Dedifferentiated amniotic fluid mesenchymal stem cell (primary cell): ENCODE measurements around the gene APBB1IP.
"Not testable (repeated sequence)": the region's sequence is repeated elsewhere in the genome, so short reads cannot be mapped to it uniquely, and the experiment has no call there.

ENCODE experiments used
- DNase-seq: peaks from one replicate; pipeline ENCODE4 v3.0.0-alpha.2; 2016; ENCODE audit errors: extremely low spot score

APBB1IP gene

DNA sequence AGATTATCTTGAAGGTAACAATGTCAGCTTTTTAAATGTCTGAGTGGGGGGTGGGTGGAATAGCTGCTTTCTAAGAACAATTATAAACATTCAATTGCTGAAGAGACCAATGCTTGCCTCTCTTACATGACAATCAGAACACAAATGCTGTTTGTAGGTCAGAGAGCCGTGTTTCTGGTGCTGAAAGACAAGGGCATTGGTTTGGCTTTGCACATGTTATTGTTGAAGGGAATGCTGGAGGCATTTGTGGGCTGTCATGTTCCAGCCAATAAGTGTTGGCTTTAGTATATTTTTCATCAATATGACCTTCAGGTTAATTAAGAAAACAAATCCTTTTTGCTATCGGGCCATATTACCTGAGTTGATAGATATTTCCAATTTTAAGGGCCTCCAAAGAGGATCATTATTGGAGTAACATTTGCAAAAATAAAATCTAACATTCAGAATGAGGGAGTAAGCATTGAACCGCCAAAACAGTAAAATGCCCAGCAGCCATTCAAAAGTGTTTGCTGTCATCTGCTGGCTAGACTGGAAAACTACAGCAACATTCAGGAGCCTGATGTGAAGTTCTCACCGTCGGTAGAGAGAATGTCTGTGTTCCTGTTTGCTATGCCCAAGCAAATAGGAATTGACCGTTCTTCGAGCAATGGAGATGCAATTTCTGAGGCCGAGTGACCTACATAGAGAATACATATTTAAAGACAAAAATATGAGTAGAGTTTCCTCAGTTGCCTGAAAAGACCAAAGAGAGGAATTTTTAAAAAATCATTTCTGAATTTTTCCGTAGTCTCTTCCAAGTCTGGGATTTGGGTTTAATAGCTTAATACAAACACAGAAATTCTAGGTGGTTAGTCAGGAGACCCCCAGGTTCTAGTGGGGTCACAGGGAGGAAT, 118.9 kb downstream of the APBB1IP start:
- DNase-seq = peak; percentile 49

DNA sequence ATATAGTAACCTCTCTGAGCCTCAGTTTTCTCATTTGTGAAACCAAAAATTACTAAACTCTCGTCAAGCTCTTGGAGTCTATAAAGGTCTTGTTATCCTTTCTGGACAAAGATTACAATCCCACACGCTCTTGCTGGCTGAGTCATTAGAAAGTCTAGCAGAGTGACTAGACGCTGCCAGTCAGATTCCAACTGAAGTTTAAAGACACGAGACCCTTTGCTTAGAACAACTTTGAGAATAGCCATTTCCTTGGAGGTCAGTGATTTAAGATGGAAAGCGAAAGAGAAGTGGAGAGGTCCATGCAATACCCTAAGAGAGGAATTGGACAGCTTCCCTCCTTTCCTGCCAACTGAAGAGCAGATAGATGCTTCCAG, 119.5 kb downstream of the APBB1IP start:
- no peak for DNase-seq

DNA sequence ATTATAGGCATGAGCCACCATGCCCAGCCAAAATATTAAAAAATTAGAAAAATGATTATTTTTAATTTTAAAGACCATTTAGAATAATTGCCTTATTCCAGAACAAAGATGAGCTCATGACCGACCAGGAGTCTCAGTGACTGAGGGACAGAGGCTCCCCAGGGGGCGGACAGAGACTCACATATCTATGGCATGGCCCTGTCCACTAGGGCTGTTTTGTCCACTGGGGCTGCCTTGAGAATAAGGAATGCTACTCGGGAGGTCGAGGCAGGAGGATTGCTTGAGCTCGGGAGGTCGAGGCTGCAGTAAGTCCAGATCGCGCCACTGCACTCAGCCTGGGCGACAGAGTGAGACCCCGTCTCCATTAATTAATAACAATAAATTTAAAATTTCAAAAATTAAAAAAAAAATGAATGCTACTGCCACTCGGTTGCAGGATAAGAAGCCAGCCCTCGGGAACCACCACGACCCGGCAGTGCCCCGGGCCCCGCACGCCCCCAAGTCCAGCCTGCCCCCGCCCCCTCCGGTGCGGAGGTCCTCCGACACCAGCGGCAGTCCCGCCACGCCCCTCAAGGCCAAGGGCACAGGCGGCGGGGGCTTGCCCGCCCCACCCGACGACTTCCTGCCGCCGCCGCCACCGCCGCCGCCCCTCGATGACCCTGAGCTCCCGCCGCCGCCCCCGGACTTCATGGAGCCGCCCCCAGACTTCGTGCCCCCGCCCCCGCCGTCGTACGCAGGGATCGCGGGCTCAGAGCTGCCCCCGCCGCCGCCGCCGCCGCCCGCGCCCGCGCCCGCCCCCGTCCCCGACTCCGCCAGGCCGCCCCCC, 128.6 kb downstream of the APBB1IP start:
- no peak for DNase-seq

DNA sequence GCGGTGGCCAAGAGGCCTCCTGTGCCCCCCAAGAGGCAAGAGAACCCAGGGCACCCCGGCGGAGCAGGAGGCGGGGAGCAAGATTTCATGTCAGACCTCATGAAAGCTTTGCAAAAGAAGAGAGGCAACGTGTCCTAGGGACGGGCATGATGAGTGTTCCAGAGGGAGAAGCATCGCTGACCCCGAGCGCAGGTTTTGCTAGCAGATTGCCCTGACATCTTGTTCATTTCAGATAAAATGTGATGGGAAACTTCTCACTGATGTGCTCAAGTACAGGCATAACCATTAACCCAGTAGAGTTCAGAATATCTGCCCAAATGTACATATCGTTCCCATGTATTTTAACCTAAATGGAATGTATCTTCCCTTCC, 129.2 kb downstream of the APBB1IP start:
- DNase-seq = no peak

DNA sequence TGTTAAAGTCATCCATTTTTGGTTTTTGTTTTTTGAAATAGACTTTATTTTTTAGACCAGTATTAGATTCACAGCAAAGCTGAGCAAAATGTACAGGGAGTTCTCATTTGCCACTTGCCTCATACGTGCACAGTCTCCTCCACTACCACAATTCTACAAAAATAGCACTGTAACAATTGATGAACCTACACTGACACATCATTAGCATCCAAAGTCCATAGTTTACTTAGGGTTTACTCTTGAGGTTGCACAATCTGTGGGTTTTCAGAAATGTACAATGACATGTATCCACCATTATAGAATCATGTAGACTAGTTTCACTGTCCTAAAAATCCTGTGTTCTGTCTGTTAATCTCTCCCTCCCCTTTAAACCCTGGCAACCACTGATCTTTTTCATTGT, 133.5 kb downstream of the APBB1IP start:
- DNase-seq = no peak

DNA sequence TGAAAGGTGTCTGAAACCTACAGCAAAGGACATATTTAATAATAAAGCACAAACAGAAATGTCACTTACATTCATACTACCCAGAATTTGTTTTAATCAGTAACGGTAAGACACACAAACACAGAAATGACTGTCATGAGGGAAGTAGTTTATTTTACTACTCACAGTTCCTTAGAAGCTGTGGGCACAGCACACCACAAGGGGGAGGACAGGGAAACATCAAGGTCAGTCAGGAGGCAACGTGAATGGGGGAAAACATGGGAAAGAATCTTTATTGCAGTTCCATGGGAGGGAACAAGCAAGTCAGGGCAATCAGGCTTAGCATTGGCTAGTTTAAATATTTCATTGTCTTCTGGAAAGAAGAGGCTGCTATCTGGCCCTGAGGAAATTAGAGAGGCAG, 135.5 kb downstream of the APBB1IP start:
- DNase-seq = no peak

DNA sequence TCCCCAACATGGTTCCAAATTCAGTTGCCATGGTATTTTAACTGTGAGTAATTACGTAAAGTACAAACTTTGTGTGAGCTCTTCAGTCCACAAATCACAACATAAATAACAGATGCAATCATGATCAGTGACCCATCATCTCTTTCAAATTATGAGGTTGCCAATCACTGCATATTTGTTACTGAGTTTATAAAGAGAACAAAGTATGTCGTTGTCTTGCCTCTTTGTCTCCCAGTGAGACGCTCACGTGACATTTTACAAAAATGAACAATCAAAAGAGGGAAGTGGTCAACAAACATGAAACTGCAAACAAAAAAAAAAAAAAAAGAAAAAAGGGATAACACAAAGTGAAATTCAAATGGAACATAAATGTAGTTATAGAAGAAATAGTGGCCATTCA, 136.6 kb downstream of the APBB1IP start:
- no peak for DNase-seq

DNA sequence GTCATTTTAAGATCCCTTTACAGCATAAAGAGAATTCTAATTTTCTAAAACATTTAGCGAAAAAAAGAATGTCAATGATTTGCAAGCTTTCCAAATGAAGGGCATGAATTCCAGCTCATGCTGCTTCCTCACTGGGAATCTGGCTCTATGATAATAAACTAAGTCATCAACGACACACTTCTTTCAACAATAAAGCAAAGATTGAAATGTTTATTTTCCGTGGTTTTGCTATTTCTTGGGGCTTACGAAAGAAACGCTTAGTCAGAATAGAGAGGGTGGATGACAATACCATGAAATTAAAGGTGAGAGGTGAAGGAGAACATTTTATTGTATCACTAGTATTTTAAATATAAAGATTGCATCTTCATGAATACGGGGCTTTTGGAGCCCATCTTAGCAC, 140.2 kb downstream of the APBB1IP start:
- DNase-seq = not testable (repeated sequence)

DNA sequence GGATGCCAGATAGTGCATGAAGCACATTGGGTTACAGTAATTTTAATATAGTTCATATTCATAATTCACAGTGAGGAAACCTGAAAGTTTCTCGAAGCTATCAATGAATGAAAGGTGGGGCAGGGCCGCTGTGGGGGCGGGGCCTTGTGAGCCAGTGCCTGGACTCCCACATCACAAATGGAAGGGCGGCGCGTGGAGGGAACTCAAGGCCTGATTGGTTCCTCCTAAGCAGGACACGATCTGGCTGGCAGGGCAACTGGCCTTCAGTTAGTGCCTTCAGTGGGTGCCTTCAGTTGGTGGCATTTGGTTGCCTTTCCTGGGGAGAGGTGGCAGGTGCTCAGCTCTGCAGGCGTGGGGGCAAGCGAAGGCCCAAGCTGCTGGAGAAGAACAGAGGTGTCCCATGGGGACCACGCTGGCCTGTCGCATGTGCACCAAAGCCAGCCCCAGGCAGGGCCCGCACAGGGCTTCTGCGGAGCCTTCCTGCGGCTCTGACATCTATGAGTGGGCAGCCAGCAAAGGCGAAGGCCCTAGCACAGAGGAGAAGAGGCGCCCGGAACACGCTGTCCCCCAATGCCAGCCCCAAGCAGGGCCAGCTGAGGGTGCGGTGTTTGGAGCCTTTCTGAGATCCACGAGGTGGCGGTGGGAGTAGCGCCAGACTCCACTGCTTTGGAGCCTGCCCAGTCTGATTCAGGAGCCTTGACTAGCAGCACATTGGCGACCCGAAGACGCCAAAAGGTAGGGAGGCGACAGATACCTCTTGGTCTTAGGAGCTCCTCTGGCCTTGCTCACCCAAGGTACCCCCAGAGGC, 141.3 kb downstream of the APBB1IP start:
- no peak for DNase-seq

DNA sequence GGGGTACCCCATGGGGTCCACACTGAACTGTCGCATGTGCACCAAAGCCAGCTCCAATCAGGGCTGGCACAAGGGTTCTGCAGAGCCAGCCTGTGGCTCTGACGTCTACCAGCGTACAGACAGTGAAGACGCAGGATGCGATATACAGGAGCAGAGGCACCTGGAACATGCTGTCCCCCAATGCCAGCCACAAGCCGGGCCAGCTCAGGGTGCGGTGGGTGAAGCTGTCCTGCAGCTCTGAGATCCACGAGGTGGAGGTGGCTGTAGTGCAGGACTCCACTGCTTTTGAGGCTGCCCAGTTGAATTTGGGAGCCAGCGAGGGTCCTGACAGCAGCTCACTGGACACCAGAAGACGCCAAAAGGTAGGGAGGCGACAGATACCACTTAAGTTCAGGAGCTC, 148.1 kb downstream of the APBB1IP start:
- no peak for DNase-seq

DNA sequence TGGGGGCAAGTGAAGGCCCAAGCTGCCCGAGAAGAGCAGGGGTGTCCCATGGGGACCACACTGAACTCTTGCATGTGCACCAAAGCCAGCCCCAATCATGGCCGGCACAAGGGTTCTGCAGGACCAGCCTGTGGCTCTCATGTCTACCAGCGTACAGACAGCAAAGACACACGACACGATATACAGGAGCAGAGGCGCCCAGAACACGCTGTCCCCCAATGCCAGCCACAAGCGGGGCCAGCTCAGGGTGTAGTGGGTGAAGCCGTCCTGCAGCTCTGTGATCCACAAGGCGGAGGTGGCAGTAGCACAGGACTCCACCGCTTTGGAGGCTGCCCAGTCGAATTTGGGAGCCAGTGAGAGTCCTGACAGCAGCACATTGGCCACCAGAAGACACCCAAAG, 150.5 kb downstream of the APBB1IP start:
- DNase-seq = no peak

DNA sequence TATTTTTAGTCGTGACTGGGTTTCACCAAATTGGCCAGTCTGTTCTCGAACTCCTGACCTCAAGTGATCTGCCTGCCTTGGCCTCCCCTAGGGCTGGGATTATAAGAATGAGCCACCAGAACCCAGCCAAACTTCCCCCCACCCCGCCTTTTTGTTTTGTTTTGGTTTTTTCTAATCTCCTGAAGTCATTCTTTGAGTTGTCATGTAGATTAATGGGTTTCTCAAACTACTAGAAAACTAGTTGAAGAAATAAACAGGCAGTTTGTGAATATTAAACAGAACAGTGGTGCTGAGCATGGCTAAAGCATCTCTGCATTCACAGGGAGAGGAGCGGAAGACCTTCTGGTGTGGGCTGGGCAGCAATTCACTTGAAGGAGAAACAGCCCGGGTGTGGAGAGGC, 151.7 kb downstream of the APBB1IP start:
- DNase-seq = not testable (repeated sequence)

DNA sequence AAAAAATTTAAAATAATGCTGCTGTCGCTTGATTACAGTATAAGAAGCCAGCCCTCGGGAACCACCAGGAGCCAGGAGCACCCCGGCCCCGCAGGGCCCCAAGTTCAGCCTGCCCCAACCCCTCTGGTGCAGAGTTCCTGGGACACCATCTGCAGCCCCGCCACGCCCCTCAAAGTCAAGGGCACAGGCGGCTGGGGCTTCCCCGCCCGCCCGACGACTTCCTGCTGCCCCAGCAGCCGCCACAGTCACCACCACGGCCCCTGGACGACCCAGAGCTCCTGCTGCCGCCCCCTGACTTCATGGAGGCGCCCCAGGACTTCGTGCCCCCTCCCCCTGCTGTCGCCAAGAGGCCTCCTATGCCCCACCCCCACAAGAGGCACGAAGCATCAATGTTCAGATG, 155.8 kb downstream of the APBB1IP start:
- DNase-seq = no peak

DNA sequence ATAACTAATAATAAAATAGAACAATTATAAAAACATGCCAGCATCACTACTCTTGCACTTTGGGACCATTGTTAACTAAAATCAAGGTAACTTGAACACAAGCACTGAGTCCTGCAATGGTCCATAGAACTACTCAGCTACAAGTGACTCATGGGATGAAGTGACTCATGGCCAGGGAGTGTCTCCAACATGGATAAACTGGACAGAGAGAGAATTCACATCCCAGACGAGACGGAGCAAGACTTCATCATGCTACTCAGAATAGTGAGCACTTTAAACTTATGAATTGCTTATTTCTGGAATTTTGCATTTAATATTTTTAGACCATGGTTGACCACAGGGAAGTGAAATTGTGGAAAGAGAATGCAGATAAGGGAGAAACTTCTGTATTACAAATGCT, 165.1 kb downstream of the APBB1IP start:
- not testable (repeated sequence) for DNase-seq

DNA sequence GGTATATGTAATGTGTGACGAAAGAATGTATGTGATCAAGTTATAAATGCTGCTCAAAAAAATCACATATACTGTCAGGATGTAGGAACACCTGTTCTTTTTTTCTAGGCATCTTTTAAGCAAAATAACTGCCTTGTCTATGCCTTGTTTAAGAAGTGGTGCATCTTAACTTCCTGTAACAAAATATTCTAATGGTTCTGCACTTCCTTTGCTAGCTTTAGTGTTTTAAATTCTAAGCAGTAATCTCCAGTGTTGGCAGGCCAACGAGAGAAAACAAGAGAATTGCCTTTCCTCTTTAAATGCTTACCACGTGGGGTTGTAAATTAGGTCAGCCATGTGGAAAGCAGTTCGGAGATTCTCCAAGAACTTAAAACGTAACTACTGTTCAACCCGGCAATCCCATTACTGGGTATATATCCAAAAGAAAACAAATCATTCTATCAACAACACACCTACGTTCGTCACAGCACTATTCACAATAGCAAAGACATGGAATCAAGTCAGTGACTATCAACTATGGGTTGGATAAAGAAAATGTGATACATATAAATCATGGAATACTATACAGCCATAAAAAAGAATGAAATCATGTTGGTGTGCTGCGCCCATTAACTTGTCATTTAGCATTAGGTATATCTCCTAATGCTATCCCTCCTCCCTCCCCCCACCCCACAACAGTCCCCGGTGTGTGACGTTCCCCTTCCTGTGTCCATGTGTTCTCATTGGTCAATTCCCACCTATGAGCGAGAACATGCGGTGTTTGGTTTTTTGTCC, 166.4 kb downstream of the APBB1IP start:
- DNase-seq = not testable (repeated sequence)

DNA sequence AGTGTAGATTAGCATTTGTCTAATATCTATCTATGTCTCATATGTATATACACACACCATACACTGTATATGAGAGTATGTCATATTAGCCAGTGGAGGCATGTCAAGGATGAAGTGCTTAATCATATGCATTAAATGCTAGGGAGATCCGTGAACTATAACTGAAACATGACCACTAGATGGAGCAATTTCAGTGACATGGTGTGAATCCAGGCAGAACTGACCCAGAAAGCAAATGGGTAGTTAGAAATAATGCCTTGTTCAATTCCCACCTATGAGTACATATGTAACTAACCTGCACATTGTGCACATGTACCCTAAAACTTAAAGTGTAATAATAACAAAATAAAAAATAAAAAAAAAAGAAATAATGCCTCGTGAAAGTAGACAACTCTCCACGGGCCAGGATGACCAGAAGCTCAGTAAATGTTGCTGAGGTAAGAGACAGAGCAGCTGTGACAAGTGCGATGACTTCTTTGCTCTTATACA, 168.3 kb downstream of the APBB1IP start:
- not testable (repeated sequence) for DNase-seq

DNA sequence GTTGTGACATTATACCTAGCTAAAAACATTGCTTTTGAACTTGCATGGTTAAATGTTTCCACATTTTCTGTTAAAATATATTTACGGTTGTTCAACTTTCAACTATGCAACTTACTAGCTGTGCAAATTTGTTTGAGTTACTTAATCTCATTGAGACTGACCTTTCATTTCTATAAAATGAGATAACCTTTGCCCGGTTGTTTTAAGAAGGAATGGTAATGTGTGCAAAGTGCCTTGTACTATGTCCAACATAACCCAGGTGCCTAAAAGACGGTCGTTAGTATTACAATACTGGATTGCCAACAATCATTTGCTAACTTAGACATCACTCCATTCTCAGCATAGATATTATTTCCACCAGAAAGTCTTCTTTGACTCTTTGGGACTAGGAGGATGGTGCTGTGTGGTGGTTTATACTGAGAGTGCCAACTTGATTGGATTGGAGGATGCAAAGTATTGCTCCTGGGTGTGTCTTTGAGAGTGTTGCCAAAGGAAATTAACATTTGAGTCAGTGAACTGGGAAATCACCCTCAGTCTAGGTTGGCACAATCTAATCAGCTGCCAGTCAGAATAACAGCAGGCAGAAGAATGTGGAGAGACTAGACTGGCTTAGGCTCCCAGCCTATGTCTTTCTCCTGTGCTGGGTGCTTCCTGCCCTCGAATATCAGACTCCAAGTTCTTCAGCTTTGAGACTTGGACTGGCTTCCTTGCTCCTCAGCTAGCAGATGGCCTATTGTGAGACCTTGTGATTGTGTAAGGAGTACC, 174.2 kb downstream of the APBB1IP start:
- no peak for DNase-seq
